ENCODE data around the gene STX4. TPM values are rescaled to one million over a fixed set of nuclear protein-coding genes. Genes with fewer than 3 reads are reported as not detected.
A peak's percentile ranks its signal among the peaks of the same experiment; 100 is the strongest.
"Not testable (repeated sequence)": the region's sequence is repeated elsewhere in the genome, so short reads cannot be mapped to it uniquely, and the experiment has no call there.

The STX4 gene
- polyA plus RNA-seq, 1 of the 3 experiments (the other 2 are of a cell fraction) = 117 TPM

- Histone ChIP-seq H3K9me2 (no peaks in the 10 kb centered on the region), H3K27me3 (ENCODE audit: insufficient read depth) (no peaks in the 10 kb centered on the region), H3F3A (replicated peaks; ENCODE audit: insufficient read depth) (no peaks in the 10 kb centered on the region), H3K36me3 (replicated peaks in 1 of 2; ENCODE audit: control insufficient read depth in 1 of 2, insufficient read depth in 2 of 2, low read length in 1 of 2) (no peaks in the 10 kb centered on the region), H3K9ac (no peak overlapping the region), H3K4me2 (no peak overlapping the region), H3K27ac (ENCODE audit: low read depth in 2 of 2, low read length in 1 of 2) (no peak overlapping the region), H3K9me3 (no peaks in the 10 kb centered on the region), H3K4me3 (ENCODE audit: low read depth in 2 of 2, low read length in 1 of 2) (no peak overlapping the region), H2AFZ (ENCODE audit: low read depth) (no peak overlapping the region), H4K20me1 (ENCODE audit: insufficient read depth) (no peaks in the 10 kb centered on the region), H3K4me1 (ENCODE audit: control insufficient read depth in 1 of 2, insufficient read depth in 2 of 2, low read depth in 1 of 2, low read length in 1 of 2) (peaks cover 0 to 5% of the 10 kb centered on the region in 2 experiments; a peak in 1 of 4 replicates), H3K79me2 (ENCODE audit: insufficient read depth) (no peaks in the 10 kb centered on the region)
- peak; percentile 46 for DNase-seq
- CTCF ChIA-PET = interaction anchor here (0.7 to 2.9 kb wide), 4 partner anchors 11 to 38 kb away, joined by 3 to 15 read pairs (median 4); partner anchors contain the start of gene HSD3B7
- 73% methylated on average over 6 of the region's 6 CpGs for WGBS (ENCODE audit: low lambda C conversion rate)
- POLR2A ChIA-PET = no interaction called here
- TF ChIP-seq GABPA (IDR thresholded peaks at IDR 0.05; ENCODE audit: low read depth) = no peak
- TF ChIP-seq SMC3 (IDR thresholded peaks at IDR 0.05; ENCODE audit: low read depth, low read length) = peak; percentile 10; the same call in 1 of the 2 replicates
- peak; percentile 43 for TF ChIP-seq RAD21 (IDR thresholded peaks at IDR 0.05; ENCODE audit: low read length)
- TF ChIP-seq, protein P1, sequence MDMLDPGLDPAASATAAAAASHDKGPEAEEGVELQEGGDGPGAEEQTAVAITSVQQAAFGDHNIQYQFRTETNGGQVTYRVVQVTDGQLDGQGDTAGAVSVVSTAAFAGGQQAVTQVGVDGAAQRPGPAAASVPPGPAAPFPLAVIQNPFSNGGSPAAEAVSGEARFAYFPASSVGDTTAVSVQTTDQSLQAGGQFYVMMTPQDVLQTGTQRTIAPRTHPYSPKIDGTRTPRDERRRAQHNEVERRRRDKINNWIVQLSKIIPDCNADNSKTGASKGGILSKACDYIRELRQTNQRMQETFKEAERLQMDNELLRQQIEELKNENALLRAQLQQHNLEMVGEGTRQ (IDR thresholded peaks at IDR 0.05; ENCODE audit: borderline replicate concordance, low read depth, low read length) = no peak
Observed at GRCh38 chr16:31016018-31016417, 17.3 kb upstream of the STX4 start.

DNA sequence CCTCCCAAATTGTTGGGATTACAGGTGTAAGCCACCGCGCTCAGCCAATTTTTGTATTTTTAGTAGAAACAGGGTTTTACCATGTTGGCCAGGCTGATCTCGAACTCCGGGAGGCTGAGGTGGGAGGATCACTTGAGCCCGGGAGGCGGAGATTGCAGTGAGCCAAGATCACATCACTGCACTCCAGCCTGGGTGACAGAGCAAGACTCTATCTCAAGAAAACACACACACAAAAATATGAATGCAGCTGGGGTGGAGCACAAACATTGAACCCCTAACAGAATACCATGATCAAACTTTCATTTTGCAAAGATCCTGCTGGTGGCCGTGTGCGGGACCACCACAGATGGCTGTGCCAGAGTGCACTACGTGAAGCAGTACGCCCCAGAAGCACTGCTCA lies 15.6 kb upstream of the STX4 start:
- H3K4me3 ChIP-seq (ENCODE audit: low read depth in 2 of 2, low read length in 1 of 2); H3K27ac ChIP-seq (ENCODE audit: low read depth in 2 of 2, low read length in 1 of 2); POLR2A ChIA-PET; H3K4me1 ChIP-seq (ENCODE audit: control insufficient read depth in 1 of 2, insufficient read depth in 2 of 2, low read depth in 1 of 2, low read length in 1 of 2); H3F3A ChIP-seq (replicated peaks; ENCODE audit: insufficient read depth); H3K36me3 ChIP-seq (replicated peaks in 1 of 2; ENCODE audit: control insufficient read depth in 1 of 2, insufficient read depth in 2 of 2, low read length in 1 of 2); H3K4me2 ChIP-seq; H3K9me3 ChIP-seq; H4K20me1 ChIP-seq (ENCODE audit: insufficient read depth); DNase-seq; H3K9me2 ChIP-seq; H3K9ac ChIP-seq; H2AFZ ChIP-seq (ENCODE audit: low read depth); H3K79me2 ChIP-seq (ENCODE audit: insufficient read depth); H3K27me3 ChIP-seq (ENCODE audit: insufficient read depth): not testable (repeated sequence)
- CTCF ChIA-PET = interaction anchor here (2.9 kb wide), 1 partner anchor 33 kb away, joined by 15 read pairs; the partner anchor contains the start of gene HSD3B7
- WGBS (ENCODE audit: low lambda C conversion rate) = 89% methylated on average over 10 of the region's 10 CpGs

GRCh38 chr16:31020536-31020935 lies 12.8 kb upstream of the STX4 start:
- Histone ChIP-seq H2AFZ (ENCODE audit: low read depth) (no peak overlapping the region), H3K9me2 (no peaks in the 10 kb centered on the region), H3K9ac (no peak overlapping the region), H4K20me1 (ENCODE audit: insufficient read depth) (no peaks in the 10 kb centered on the region), H3F3A (replicated peaks; ENCODE audit: insufficient read depth) (no peaks in the 10 kb centered on the region), H3K4me1 (ENCODE audit: control insufficient read depth in 1 of 2, insufficient read depth in 2 of 2, low read depth in 1 of 2, low read length in 1 of 2) (no peaks in the 10 kb centered on the region), H3K9me3 (no peaks in the 10 kb centered on the region), H3K27me3 (ENCODE audit: insufficient read depth) (no peaks in the 10 kb centered on the region), H3K36me3 (replicated peaks in 1 of 2; ENCODE audit: control insufficient read depth in 1 of 2, insufficient read depth in 2 of 2, low read length in 1 of 2) (no peaks in the 10 kb centered on the region), H3K79me2 (ENCODE audit: insufficient read depth) (no peaks in the 10 kb centered on the region), H3K4me3 (ENCODE audit: low read depth in 2 of 2, low read length in 1 of 2) (no peak overlapping the region), H3K4me2 (no peak overlapping the region), H3K27ac (ENCODE audit: low read depth in 2 of 2, low read length in 1 of 2) (no peak overlapping the region)
- TF ChIP-seq TEAD4 (IDR thresholded peaks at IDR 0.05; ENCODE audit: borderline replicate concordance, insufficient read depth) (no peak), FOSL2 (IDR thresholded peaks at IDR 0.05; ENCODE audit: borderline replicate concordance, low read depth) (no peak), EZH2phosphoT487 (IDR thresholded peaks at IDR 0.05; ENCODE audit: borderline replicate concordance, low read depth) (no peak), NFIC (IDR thresholded peaks at IDR 0.05; ENCODE audit: borderline replicate concordance) (no peak), SIN3A (IDR thresholded peaks at IDR 0.05; ENCODE audit: borderline replicate concordance, low read depth, low read length) (no peak), YY1 (IDR thresholded peaks at IDR 0.05; ENCODE audit: low read depth) (no peak), RFX5 (IDR thresholded peaks at IDR 0.05; ENCODE audit: low read length) (no peak), GATA2 (CRISPR knock-in tag; IDR thresholded peaks at IDR 0.05) (no peak), ELF1 (IDR thresholded peaks at IDR 0.05) (no peak)
- TF ChIP-seq, protein P2, sequence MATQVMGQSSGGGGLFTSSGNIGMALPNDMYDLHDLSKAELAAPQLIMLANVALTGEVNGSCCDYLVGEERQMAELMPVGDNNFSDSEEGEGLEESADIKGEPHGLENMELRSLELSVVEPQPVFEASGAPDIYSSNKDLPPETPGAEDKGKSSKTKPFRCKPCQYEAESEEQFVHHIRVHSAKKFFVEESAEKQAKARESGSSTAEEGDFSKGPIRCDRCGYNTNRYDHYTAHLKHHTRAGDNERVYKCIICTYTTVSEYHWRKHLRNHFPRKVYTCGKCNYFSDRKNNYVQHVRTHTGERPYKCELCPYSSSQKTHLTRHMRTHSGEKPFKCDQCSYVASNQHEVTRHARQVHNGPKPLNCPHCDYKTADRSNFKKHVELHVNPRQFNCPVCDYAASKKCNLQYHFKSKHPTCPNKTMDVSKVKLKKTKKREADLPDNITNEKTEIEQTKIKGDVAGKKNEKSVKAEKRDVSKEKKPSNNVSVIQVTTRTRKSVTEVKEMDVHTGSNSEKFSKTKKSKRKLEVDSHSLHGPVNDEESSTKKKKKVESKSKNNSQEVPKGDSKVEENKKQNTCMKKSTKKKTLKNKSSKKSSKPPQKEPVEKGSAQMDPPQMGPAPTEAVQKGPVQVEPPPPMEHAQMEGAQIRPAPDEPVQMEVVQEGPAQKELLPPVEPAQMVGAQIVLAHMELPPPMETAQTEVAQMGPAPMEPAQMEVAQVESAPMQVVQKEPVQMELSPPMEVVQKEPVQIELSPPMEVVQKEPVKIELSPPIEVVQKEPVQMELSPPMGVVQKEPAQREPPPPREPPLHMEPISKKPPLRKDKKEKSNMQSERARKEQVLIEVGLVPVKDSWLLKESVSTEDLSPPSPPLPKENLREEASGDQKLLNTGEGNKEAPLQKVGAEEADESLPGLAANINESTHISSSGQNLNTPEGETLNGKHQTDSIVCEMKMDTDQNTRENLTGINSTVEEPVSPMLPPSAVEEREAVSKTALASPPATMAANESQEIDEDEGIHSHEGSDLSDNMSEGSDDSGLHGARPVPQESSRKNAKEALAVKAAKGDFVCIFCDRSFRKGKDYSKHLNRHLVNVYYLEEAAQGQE (IDR thresholded peaks at IDR 0.05; ENCODE audit: low read depth, low read length) = no peak
- TF ChIP-seq, protein P3, sequence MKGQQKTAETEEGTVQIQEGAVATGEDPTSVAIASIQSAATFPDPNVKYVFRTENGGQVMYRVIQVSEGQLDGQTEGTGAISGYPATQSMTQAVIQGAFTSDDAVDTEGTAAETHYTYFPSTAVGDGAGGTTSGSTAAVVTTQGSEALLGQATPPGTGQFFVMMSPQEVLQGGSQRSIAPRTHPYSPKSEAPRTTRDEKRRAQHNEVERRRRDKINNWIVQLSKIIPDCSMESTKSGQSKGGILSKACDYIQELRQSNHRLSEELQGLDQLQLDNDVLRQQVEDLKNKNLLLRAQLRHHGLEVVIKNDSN (IDR thresholded peaks at IDR 0.05; ENCODE audit: borderline replicate concordance, low read depth) = no peak
- 71% methylated on average over 3 of the region's 3 CpGs for WGBS (ENCODE audit: low lambda C conversion rate)
- ChIA-PET CTCF (interaction anchor here (0.7 kb wide), 1 partner anchor 76 kb away, joined by 3 read pairs; no protein-coding TSS in a partner anchor), POLR2A (no interaction called here)
- DNase-seq = no peak
